D721Med (cell line): ENCODE measurements around the gene NEGR1.

ENCODE experiments used
- DNase-seq: peaks from one replicate; pipeline ENCODE4 v3.0.0; 2011; ENCODE audit warnings: low spot score; ENCODE audit not compliant: insufficient read length
- FAIRE-seq: peaks from 2 replicates; lab custom pipeline; 2011; peaks lifted over from hg19 to GRCh38; lab: Jason Lieb, UNC
- TF ChIP-seq, protein P1 (sequence below): IDR thresholded peaks from 2 replicates; pipeline ENCODE4 v1.5.1; 2012; ENCODE audit warnings: mild to moderate bottlenecking, control low read depth; ENCODE audit not compliant: insufficient read depth; ENCODE audit errors: missing control alignments

Gene NEGR1

DNA sequence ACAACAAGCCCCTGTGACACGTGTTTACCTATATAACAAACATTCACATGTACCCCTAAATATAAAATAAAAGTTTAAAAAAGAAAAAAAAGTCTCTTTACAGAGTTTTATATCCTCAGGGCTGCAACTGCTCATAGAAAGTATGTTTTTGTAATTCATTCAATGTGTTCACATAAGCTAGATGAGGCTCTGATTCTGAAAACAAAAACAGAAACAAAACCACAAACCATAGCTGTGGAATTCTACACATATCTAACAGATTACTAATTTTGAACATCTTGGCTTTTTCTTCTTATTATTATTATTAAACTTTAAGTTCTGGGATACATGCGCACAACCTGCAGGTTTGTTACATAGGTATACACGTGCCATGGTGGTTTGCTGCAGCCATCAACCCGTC, 621.9 kb downstream of the NEGR1 start:
- FAIRE-seq (no peak), DNase-seq (no peak)
- TF ChIP-seq, protein P1, sequence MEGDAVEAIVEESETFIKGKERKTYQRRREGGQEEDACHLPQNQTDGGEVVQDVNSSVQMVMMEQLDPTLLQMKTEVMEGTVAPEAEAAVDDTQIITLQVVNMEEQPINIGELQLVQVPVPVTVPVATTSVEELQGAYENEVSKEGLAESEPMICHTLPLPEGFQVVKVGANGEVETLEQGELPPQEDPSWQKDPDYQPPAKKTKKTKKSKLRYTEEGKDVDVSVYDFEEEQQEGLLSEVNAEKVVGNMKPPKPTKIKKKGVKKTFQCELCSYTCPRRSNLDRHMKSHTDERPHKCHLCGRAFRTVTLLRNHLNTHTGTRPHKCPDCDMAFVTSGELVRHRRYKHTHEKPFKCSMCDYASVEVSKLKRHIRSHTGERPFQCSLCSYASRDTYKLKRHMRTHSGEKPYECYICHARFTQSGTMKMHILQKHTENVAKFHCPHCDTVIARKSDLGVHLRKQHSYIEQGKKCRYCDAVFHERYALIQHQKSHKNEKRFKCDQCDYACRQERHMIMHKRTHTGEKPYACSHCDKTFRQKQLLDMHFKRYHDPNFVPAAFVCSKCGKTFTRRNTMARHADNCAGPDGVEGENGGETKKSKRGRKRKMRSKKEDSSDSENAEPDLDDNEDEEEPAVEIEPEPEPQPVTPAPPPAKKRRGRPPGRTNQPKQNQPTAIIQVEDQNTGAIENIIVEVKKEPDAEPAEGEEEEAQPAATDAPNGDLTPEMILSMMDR: no peak

DNA sequence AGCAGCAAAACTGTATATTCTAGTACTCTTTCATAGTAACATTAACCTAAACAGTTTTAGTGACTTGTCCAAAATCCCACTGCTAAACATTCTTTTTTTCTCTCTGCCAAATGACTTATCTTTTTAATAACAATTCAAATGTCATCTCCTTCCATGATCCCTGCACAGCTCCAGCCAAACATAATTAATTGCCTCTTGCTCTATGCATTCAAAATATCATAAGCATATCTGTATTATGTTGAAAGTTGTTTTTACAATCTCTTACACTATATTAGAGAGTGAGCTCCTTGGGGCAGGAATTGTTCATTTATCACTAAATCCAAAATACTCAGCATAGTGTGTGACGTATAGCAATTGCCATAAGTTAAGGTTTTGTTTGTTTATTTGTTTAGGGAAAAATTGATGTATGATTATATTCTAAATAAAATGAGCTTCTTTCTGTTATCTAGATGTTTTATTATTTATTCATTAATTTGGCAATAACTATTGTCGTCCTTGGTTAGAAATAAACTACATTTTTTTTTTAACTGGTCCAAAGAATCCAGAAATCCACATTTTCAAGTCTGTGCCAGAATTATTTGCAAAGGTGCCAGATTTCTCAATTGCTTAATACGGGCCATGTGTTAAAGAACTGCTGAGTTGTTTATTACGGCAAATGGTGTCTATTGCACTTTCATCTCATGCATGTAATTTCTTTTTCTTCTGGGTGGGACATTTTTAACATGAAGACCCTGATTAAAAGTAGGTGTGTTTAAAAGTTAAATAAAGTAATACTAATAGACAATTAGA, 624.3 kb downstream of the NEGR1 start:
- FAIRE-seq (no peak), DNase-seq (no peak)
- TF ChIP-seq, protein P1: no peak

DNA sequence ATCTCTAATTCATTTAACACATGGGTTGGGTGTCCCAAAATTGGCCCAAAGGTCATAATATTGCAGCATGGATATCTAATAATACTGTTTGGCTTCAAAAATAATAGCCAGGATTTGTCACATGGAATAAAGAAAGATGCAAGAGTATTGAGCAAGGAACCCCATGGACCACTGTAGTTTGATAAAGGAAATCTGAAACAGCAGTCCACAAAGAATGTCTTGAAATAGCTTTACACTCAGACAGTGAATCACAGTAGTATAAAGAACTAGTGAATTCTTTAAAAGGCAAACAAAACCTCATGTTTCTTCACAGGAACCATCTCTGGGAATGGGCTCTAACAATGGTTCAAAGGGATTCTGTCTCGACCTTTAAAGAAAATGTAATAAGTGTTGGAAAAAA, 625.4 kb downstream of the NEGR1 start:
- DNase-seq (no peak), FAIRE-seq (no peak)

DNA sequence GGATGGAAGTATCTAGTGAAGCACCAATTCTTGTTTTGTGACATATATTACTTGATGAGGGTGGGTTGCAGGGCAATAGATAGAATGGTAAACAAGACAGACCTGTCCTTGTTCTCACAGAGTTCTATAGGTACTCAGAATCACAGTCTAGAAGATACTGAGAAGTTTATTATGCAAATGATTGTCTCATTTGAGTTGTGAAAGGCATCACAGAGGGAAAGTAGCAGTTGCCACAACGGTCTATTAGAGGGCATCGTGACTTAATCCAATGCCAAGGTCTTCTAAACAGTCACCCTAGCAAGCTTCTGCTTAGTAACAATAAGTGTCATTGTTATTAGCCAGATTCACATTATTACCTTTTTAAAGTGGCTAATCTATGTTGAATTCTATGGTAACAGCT, 626.7 kb downstream of the NEGR1 start:
- TF ChIP-seq, protein P1: no peak
- FAIRE-seq (no peak), DNase-seq (no peak)

More for the DNA sequence above, 625.4 kb downstream of the NEGR1 start:
- TF ChIP-seq, protein P1: no peak

DNA sequence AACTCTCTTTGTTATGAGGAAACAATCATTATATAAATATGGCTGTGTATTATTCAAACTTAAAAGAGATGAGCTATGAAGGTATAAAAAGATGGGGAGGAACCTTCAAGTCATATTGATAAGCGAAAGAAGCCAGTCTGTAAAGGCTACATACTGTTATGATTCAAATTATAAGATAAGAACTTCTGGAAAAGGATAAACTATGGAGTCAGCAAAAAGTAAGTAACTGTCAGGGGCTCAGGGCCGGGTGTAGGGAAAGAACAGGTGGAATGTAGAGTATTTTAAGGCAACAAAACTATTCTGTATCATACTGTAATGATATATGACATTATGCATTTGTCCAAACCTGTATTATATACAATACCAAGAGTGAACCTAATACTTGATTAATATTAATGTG, 628.4 kb downstream of the NEGR1 start:
- FAIRE-seq (no peak), DNase-seq (no peak)
- TF ChIP-seq, protein P1: no peak

DNA sequence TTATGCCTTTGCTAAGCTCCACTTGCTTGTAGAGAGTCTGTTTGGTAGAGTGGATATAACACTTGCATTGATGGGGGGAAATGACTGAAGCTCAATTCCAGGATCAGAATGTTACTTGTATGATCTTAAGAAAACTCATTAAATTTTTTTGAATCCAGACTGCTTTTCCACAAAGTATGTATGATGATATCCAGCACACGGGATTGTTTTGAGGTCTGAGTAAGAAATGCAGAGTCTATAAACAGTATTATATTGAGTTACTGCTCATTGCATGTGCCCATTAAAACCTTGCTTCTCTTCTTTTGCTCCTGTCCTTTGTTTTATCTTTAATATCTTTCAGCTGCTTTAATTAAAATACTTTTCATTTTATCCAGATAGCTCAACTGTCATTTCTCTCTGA, 631.1 kb downstream of the NEGR1 start:
- TF ChIP-seq, protein P1: no peak
- no peak for DNase-seq
- no peak for FAIRE-seq

DNA sequence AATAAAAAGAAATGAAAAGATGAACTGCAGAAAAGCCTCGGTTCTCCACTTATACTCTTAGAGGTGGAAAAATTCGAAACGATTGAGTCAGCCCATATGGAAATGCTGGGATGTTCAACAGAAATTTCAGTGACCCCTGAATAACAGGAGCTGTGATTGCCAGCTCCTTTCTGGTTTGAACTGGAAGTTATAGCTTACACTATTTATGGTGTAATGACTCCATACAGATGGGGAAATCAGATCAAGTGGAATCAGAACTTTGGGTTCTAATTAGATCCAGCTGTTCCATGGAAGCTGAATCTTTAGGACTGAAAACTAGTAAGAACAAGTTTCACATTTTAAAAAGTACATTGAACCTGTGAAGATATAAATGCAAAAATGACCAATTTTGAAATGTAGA, 632.2 kb downstream of the NEGR1 start:
- DNase-seq (no peak), FAIRE-seq (no peak)
- TF ChIP-seq, protein P1: no peak
